HEK293 (cell line): Measurements from ENCODE around the gene C5orf63.

ENCODE experiments used
- CTCF ChIA-PET: fragments of 350-600 bp; formaldehyde crosslinking; extraction: SDS; loops from one replicate; lab custom pipeline; 2021; ENCODE audit warnings: antibody characterized with exemption; lab: Yijun Ruan, JAX
- POLR2A ChIA-PET: fragments of 300-600 bp; formaldehyde crosslinking; extraction: SDS; loops from one replicate; lab custom pipeline; 2020; ENCODE audit warnings: antibody characterized with exemption, inconsistent platforms; lab: Yijun Ruan, JAX
- H3K27ac ChIP-seq: fragments of 200-500 bp; sonication (Bioruptor generic); 2 replicates; pipeline ENCODE4 v1.5.1; 2014; ENCODE audit warnings: low read depth, low read length, control low read depth, inconsistent platforms; ENCODE audit errors: extremely low read depth
- H3K36me3 ChIP-seq, 2 experiments: fragments of 200-500 bp in 1 of 2; sonication (Bioruptor generic) in 1 of 2; 1 replicate in 1 of 2; 2 replicates in 1 of 2; pipeline ENCODE4 v1.5.1; 2014 to 2017; ENCODE audit warnings: inconsistent platforms in 2 of 2, low read length in 2 of 2; ENCODE audit not compliant: control insufficient read depth in 2 of 2, insufficient read depth in 1 of 2
- H3K4me1 ChIP-seq: fragments of 200-500 bp; sonication (Bioruptor generic); 2 replicates; pipeline ENCODE4 v1.5.1; 2014; ENCODE audit warnings: mild to moderate bottlenecking, low read length, inconsistent platforms; ENCODE audit not compliant: control insufficient read depth, insufficient read depth
- H3K4me3 ChIP-seq: 2 replicates; pipeline ENCODE4 v1.5.1; 2011; ENCODE audit warnings: low read depth, mild to moderate bottlenecking, control low read depth, low read length, moderate library complexity
- H3K9me3 ChIP-seq: fragments of 200-500 bp; sonication (Bioruptor generic); 2 replicates; pipeline ENCODE4 v1.5.1; 2014; ENCODE audit warnings: low read depth, low read length, inconsistent platforms; ENCODE audit not compliant: control insufficient read depth, insufficient read depth
- BCL11A ChIP-seq: fragments of 450-650 bp; formaldehyde crosslinking; IDR thresholded peaks from 2 replicates; pipeline ENCODE4 v1.5.1; 2016; ENCODE audit warnings: low read depth, missing biosample characterization, missing genetic modification characterization
- SETDB1 ChIP-seq: IDR thresholded peaks from one replicate; pipeline ENCODE4 v1.6.1; 2017; ENCODE audit warnings: mild to moderate bottlenecking, low read length, moderate library complexity, mixed read lengths; ENCODE audit not compliant: insufficient read length
- ZFHX2 ChIP-seq: fragments of 450-650 bp; formaldehyde crosslinking; conservative IDR thresholded peaks from 2 replicates; pipeline ENCODE4 v1.5.1; 2016; ENCODE audit warnings: missing biosample characterization, missing genetic modification characterization
- ZNF10 ChIP-seq: fragments of 450-650 bp; formaldehyde crosslinking; IDR thresholded peaks from 2 replicates; pipeline ENCODE4 v1.5.1; 2017; ENCODE audit warnings: missing biosample characterization, missing genetic modification characterization
- ZNF114 ChIP-seq: fragments of 450-650 bp; formaldehyde crosslinking; IDR thresholded peaks from 2 replicates; pipeline ENCODE4 v1.5.0; 2017; ENCODE audit warnings: missing biosample characterization, missing genetic modification characterization
- ZNF19 ChIP-seq: fragments of 450-650 bp; formaldehyde crosslinking; IDR thresholded peaks from 2 replicates; pipeline ENCODE4; 2016; ENCODE audit warnings: missing biosample characterization, missing genetic modification characterization, low read depth
- ZNF311 ChIP-seq: fragments of 450-650 bp; formaldehyde crosslinking; IDR thresholded peaks from 2 replicates; pipeline ENCODE4 v1.5.1; 2017; ENCODE audit warnings: missing biosample characterization, missing genetic modification characterization, borderline replicate concordance
- ZNF324 ChIP-seq: fragments of 450-650 bp; formaldehyde crosslinking; IDR thresholded peaks from 2 replicates; pipeline ENCODE4 v1.5.1; 2016; ENCODE audit warnings: missing biosample characterization, missing genetic modification characterization
- ZNF394 ChIP-seq: fragments of 450-650 bp; formaldehyde crosslinking; IDR thresholded peaks from 2 replicates; pipeline ENCODE4 v1.5.1; 2016; ENCODE audit warnings: missing biosample characterization, missing genetic modification characterization, mild to moderate bottlenecking, moderate library complexity, borderline replicate concordance
- ZNF423 ChIP-seq: fragments of 450-650 bp; formaldehyde crosslinking; IDR thresholded peaks from 2 replicates; pipeline ENCODE4 v1.5.1; 2016; ENCODE audit warnings: missing biosample characterization, missing genetic modification characterization
- ZNF560 ChIP-seq: fragments of 450-650 bp; formaldehyde crosslinking; IDR thresholded peaks from 2 replicates; pipeline ENCODE4 v1.5.1; 2017; ENCODE audit warnings: missing biosample characterization, missing genetic modification characterization, borderline replicate concordance
- ZNF610 ChIP-seq: fragments of 450-650 bp; formaldehyde crosslinking; IDR thresholded peaks from 2 replicates; pipeline ENCODE4 v1.5.1; 2016; ENCODE audit warnings: missing biosample characterization, missing genetic modification characterization, borderline replicate concordance
- ZNF623 ChIP-seq: fragments of 450-650 bp; formaldehyde crosslinking; IDR thresholded peaks from 2 replicates; pipeline ENCODE4 v1.5.1; 2016; ENCODE audit warnings: missing biosample characterization, missing genetic modification characterization
- ZNF707 ChIP-seq: fragments of 450-650 bp; formaldehyde crosslinking; IDR thresholded peaks from 2 replicates; pipeline ENCODE4 v1.5.1; 2016; ENCODE audit warnings: missing biosample characterization, missing genetic modification characterization
- ZNF747 ChIP-seq: fragments of 450-650 bp; formaldehyde crosslinking; IDR thresholded peaks from 2 replicates; pipeline ENCODE4 v1.5.1; 2016; ENCODE audit warnings: missing biosample characterization, missing genetic modification characterization
- ZNF777 ChIP-seq: fragments of 450-650 bp; formaldehyde crosslinking; IDR thresholded peaks from 2 replicates; pipeline ENCODE4 v1.5.1; 2017; ENCODE audit warnings: missing biosample characterization, missing genetic modification characterization, borderline replicate concordance
- ZNF791 ChIP-seq: fragments of 450-650 bp; formaldehyde crosslinking; IDR thresholded peaks from 2 replicates; pipeline ENCODE4 v1.5.1; 2016; ENCODE audit warnings: missing biosample characterization, missing genetic modification characterization
- ZSCAN16 ChIP-seq: fragments of 450-650 bp; formaldehyde crosslinking; IDR thresholded peaks from 2 replicates; pipeline ENCODE4 v1.5.1; 2016; ENCODE audit warnings: missing biosample characterization, missing genetic modification characterization
- TF ChIP-seq, protein P1 (sequence below): fragments of 450-650 bp; formaldehyde crosslinking; IDR thresholded peaks from 2 replicates; pipeline ENCODE4 v1.5.1; 2016; ENCODE audit warnings: missing biosample characterization, missing genetic modification characterization
- TF ChIP-seq, protein P2 (sequence below): fragments of 450-650 bp; formaldehyde crosslinking; IDR thresholded peaks from 2 replicates; pipeline ENCODE4 v1.5.1; 2016; ENCODE audit warnings: missing biosample characterization, missing genetic modification characterization
- TF ChIP-seq, protein P3 (sequence below): fragments of 450-650 bp; formaldehyde crosslinking; IDR thresholded peaks from 2 replicates; pipeline ENCODE4 v1.5.1; 2016; ENCODE audit warnings: missing biosample characterization, missing genetic modification characterization

C5orf63 gene

DNA sequence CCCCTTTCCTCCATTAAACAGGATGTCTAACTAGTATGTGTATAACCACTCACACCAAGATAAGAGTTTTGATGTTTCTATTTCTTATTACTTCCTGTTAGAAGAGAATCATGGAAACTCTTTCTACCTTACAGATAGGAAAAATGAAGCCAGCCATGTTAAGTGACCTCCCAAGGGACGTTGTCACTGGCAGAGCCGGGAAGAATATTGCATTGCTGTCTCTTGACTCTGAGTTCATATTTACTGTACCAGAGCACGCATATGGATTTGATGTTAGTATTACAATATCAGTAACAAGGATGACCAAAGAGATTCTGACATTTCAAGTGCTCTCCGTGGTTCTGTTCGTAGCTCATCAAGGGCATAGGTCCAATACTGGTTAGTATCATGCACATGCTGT is 12.5 kb upstream of the C5orf63 start (continued):
- TF ChIP-seq ZNF324 (no peak), ZNF610 (no peak)

DNA sequence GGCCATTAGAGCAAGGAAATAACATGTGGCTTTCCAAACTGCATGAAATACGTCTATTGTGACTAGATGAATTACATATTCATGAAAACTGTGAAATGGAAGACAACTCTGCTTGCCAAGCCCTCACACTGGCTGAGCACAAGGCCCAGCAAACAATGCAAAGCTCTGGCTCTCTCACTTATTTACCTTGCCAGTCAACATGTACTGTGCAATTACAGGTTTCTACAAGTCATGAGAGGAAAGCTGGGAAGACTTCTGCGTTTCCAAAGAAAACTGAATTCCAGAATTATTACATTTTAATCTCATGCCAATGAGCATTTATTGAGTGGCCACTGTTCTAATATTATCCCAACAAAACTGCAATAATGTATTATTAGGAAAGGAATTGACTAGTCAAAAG is 12.1 kb upstream of the C5orf63 start:
- TF ChIP-seq ZNF423 (tag by site-specific recombination) (no peak), ZNF311 (tag by site-specific recombination) (no peak), ZNF114 (tag by site-specific recombination) (no peak), ZNF623 (no peak), SETDB1 (no peak), BCL11A (no peak), ZFHX2 (tag by site-specific recombination) (no peak), ZNF19 (tag by site-specific recombination) (no peak), ZNF324 (no peak), ZNF777 (no peak), ZSCAN16 (tag by site-specific recombination) (no peak), ZNF560 (tag by site-specific recombination) (no peak), ZNF394 (tag by site-specific recombination) (no peak), ZNF707 (tag by site-specific recombination) (no peak), ZNF10 (tag by site-specific recombination) (no peak), ZNF791 (no peak), ZNF747 (tag by site-specific recombination) (no peak)
- TF ChIP-seq, protein P1, sequence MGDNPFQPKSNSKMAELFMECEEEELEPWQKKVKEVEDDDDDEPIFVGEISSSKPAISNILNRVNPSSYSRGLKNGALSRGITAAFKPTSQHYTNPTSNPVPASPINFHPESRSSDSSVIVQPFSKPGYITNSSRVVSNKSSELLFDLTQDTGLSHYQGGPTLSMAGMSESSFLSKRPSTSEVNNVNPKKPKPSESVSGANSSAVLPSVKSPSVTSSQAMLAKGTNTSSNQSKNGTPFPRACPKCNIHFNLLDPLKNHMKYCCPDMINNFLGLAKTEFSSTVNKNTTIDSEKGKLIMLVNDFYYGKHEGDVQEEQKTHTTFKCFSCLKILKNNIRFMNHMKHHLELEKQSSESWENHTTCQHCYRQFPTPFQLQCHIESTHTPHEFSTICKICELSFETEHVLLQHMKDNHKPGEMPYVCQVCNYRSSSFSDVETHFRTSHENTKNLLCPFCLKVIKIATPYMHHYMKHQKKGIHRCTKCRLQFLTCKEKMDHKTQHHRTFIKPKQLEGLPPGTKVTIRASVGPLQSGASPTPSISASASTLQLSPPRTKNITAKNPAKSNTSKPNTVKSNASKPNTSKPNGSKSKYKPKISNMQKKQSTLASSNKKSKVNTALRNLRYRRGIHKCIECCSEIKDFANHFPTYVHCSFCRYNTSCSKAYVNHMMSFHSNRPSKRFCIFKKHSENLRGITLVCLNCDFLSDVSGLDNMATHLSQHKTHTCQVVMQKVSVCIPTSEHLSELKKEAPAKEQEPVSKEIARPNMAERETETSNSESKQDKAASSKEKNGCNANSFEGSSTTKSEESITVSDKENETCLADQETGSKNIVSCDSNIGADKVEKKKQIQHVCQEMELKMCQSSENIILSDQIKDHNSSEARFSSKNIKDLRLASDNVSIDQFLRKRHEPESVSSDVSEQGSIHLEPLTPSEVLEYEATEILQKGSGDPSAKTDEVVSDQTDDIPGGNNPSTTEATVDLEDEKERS = no peak
- TF ChIP-seq, protein P2, sequence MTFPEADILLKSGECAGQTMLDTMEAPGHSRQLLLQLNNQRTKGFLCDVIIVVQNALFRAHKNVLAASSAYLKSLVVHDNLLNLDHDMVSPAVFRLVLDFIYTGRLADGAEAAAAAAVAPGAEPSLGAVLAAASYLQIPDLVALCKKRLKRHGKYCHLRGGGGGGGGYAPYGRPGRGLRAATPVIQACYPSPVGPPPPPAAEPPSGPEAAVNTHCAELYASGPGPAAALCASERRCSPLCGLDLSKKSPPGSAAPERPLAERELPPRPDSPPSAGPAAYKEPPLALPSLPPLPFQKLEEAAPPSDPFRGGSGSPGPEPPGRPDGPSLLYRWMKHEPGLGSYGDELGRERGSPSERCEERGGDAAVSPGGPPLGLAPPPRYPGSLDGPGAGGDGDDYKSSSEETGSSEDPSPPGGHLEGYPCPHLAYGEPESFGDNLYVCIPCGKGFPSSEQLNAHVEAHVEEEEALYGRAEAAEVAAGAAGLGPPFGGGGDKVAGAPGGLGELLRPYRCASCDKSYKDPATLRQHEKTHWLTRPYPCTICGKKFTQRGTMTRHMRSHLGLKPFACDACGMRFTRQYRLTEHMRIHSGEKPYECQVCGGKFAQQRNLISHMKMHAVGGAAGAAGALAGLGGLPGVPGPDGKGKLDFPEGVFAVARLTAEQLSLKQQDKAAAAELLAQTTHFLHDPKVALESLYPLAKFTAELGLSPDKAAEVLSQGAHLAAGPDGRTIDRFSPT (tag by site-specific recombination) = no peak
- TF ChIP-seq, protein P3, sequence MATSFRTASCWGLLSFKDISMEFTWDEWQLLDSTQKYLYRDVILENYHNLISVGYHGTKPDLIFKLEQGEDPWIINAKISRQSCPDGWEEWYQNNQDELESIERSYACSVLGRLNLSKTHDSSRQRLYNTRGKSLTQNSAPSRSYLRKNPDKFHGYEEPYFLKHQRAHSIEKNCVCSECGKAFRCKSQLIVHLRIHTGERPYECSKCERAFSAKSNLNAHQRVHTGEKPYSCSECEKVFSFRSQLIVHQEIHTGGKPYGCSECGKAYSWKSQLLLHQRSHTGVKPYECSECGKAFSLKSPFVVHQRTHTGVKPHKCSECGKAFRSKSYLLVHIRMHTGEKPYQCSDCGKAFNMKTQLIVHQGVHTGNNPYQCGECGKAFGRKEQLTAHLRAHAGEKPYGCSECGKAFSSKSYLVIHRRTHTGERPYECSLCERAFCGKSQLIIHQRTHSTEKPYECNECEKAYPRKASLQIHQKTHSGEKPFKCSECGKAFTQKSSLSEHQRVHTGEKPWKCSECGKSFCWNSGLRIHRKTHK (tag by site-specific recombination) = no peak
- H3K36me3 ChIP-seq = no peaks in the 10 kb centered on the region
- no peak overlapping the region for H3K27ac ChIP-seq
- POLR2A ChIA-PET = no interaction called here
- CTCF ChIA-PET = no interaction called here
- no peak overlapping the region for H3K4me3 ChIP-seq
- no peaks in the 10 kb centered on the region for H3K4me1 ChIP-seq
- H3K9me3 ChIP-seq = no peaks in the 10 kb centered on the region
